ENCODE measurements around the gene GREB1. TPM values are rescaled to one million over a fixed set of nuclear protein-coding genes. Genes with fewer than 3 reads are reported as not detected.

Gene GREB1
- total RNA-seq, 1 experiment from 2014 or later = 16.5 TPM

DNA sequence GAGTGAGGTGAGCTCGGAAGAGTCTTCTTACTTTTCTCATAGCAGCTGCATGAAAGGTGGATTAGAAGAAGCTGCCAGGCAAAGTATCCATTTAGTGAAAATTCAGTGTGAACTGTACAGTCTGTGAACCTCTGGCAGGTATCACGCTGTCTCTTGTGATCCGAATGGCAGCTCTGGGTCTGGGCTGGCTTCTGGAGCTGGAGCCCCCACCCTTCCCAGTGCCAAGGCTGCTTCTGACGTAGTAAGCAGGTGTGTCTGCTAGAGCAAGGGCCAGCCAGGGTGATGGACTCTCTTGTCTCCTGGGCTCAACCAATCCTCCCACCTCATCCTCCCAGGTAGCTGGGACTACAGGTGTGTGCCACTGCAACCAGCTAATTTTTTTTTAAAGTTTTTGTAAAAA lies 150.1 kb downstream of the GREB1 start:
- Histone ChIP-seq H3K18ac (ENCODE audit: insufficient read length, low read depth, low read length) (no peak overlapping the region), H3K79me2 (ENCODE audit: insufficient read depth, low read length) (no peaks in the 10 kb centered on the region), H3K56ac (ENCODE audit: insufficient read length, low read depth, low read length) (no peak overlapping the region), H3K14ac (ENCODE audit: insufficient read depth, low read length) (no peak overlapping the region), H2AFZ (ENCODE audit: low read length) (no peak overlapping the region), H4K5ac (ENCODE audit: insufficient read length, low read depth, low read length) (no peak overlapping the region), H2BK12ac (ENCODE audit: insufficient read length, low read depth, low read length) (no peak overlapping the region), H3K79me1 (ENCODE audit: insufficient read depth, low read depth, low read length, poor library complexity, severe bottlenecking) (no peaks in the 10 kb centered on the region), H3K4ac (ENCODE audit: low read depth, low read length) (no peak overlapping the region), H3K4me1 (ENCODE audit: insufficient read depth, low read length) (peaks cover 2% of the 10 kb centered on the region; the same call in 1 of the 2 replicates), H3K23ac (ENCODE audit: insufficient read length, low read depth, low read length) (no peak overlapping the region), H3K27ac (ENCODE audit: insufficient read length, low read depth, low read length) (no peak overlapping the region), H4K91ac (ENCODE audit: insufficient read length, low read depth, low read length) (no peak overlapping the region), H3K9me3 (ENCODE audit: control insufficient read depth, low read depth, low read length) (no peaks in the 10 kb centered on the region), H3T11ph (ENCODE audit: low read length) (no peak overlapping the region), H4K8ac (replicated peaks; ENCODE audit: insufficient read length, low read depth, low read length) (no peak overlapping the region), H2BK15ac (ENCODE audit: low read depth, low read length) (no peak overlapping the region), H2BK20ac (ENCODE audit: low read depth, low read length, poor library complexity, severe bottlenecking) (no peak overlapping the region), H3K23me2 (ENCODE audit: insufficient read length, low read depth, low read length, poor library complexity, severe bottlenecking) (no peaks in the 10 kb centered on the region), H2AK5ac (ENCODE audit: insufficient read length, low read length) (no peak overlapping the region), H3K9ac (ENCODE audit: extremely low read depth, insufficient read length, low read length) (no peak overlapping the region), H3K4me2 (ENCODE audit: insufficient read depth, insufficient read length, low read length) (peak overlapping the region; percentile 18), H4K20me1 (ENCODE audit: control insufficient read depth, insufficient read depth, insufficient read length) (no peaks in the 10 kb centered on the region), H3K27me3 (ENCODE audit: insufficient read depth, low read length) (no peaks in the 10 kb centered on the region), H2BK5ac (ENCODE audit: insufficient read length, low read length) (no peak overlapping the region), H2BK120ac (ENCODE audit: low read depth, low read length, poor library complexity, severe bottlenecking) (no peak overlapping the region)
- peaks cover 35 to 40% of the 10 kb centered on the region in 2 experiments for H3K4me1 Mint-ChIP-seq
- WGBS (ENCODE audit: extremely low coverage, insufficient read length, low lambda C conversion rate) = no CpG with 5 or more reads among the region's 4 CpGs
- DNase-seq = no peak
- H3K36me3 Mint-ChIP-seq (ENCODE audit: insufficient read depth in 1 of 3, low read depth in 3 of 3) = no peaks in the 10 kb centered on the region; a peak in 1 of 7 replicates
- H3K9me3 Mint-ChIP-seq = no peaks in the 10 kb centered on the region
- no peak overlapping the region for H3K4me3 Mint-ChIP-seq
- no peak overlapping the region for H3K27ac Mint-ChIP-seq
- TF ChIP-seq, protein P1, sequence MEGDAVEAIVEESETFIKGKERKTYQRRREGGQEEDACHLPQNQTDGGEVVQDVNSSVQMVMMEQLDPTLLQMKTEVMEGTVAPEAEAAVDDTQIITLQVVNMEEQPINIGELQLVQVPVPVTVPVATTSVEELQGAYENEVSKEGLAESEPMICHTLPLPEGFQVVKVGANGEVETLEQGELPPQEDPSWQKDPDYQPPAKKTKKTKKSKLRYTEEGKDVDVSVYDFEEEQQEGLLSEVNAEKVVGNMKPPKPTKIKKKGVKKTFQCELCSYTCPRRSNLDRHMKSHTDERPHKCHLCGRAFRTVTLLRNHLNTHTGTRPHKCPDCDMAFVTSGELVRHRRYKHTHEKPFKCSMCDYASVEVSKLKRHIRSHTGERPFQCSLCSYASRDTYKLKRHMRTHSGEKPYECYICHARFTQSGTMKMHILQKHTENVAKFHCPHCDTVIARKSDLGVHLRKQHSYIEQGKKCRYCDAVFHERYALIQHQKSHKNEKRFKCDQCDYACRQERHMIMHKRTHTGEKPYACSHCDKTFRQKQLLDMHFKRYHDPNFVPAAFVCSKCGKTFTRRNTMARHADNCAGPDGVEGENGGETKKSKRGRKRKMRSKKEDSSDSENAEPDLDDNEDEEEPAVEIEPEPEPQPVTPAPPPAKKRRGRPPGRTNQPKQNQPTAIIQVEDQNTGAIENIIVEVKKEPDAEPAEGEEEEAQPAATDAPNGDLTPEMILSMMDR (conservative IDR thresholded peaks at IDR 0.05) = no peak
- H3K27me3 Mint-ChIP-seq (ENCODE audit: low read depth) = peaks cover 18% of the 10 kb centered on the region
